ENCODE data around the gene SKOR2. TPM values are rescaled to one million over a fixed set of nuclear protein-coding genes. Genes with fewer than 3 reads are reported as not detected.

SKOR2 gene
- total and polyA plus RNA-seq, 2 donors (not counting 1 experiment from before 2014, with no cell fraction given): not detected

- H3K27me3 ChIP-seq (ENCODE audit: control insufficient read depth, insufficient read depth, low read length): no peaks in the 10 kb centered on the region
- no peaks in the 10 kb centered on the region for H3K36me3 ChIP-seq (ENCODE audit: control insufficient read depth, insufficient read depth, low read length)
- no peaks in the 10 kb centered on the region for H3K9me3 ChIP-seq (ENCODE audit: control insufficient read depth, insufficient read depth, low read depth, low read length)
- no peak for DNase-seq (ENCODE audit: low read depth in 2 of 2)
- H3K9ac ChIP-seq (ENCODE audit: insufficient read depth, low read length): no peak overlapping the region
- no peak overlapping the region for H2AFZ ChIP-seq (ENCODE audit: low read length)
- H3K27ac ChIP-seq (ENCODE audit: insufficient read depth, low read length): no peak overlapping the region
- no peak overlapping the region for H3K4me3 ChIP-seq (replicated peaks in 1 of 4; ENCODE audit: control extremely low read depth in 1 of 4, insufficient read depth in 1 of 4, low read depth in 3 of 4, low read length in 4 of 4)
- no peak overlapping the region for H3K4me2 ChIP-seq (ENCODE audit: extremely low read depth, insufficient read depth, low read length)
- peaks cover 2% of the 10 kb centered on the region for H3K4me1 ChIP-seq (ENCODE audit: control insufficient read depth, extremely low read depth, insufficient read depth, low read length)
- TF ChIP-seq CTCF (conservative IDR thresholded peaks at IDR 0.05 in 1 of 2, IDR thresholded peaks at IDR 0.05 in 1 of 2; ENCODE audit: low read depth in 1 of 2, low read length in 2 of 2): no peak
- TF ChIP-seq EZH2 (IDR thresholded peaks at IDR 0.05; ENCODE audit: low read length, missing control alignments): no peak
- H4K20me1 ChIP-seq (ENCODE audit: control insufficient read depth, extremely low read depth, insufficient read depth, low read length): no peaks in the 10 kb centered on the region
- peaks cover 72% of the 10 kb centered on the region for H3K79me2 ChIP-seq (ENCODE audit: control insufficient read depth, insufficient read depth, low read length)
These were observed 82.5 kb downstream of the SKOR2 start for GRCh38 chr18:47168913-47169312.

GRCh38 chr18:47168509-47168908, 83.0 kb downstream of the SKOR2 start:
- H3K79me2 ChIP-seq (ENCODE audit: control insufficient read depth, insufficient read depth, low read length): peaks cover 70% of the 10 kb centered on the region
- H3K4me3 ChIP-seq (replicated peaks in 1 of 4; ENCODE audit: control extremely low read depth in 1 of 4, insufficient read depth in 1 of 4, low read depth in 3 of 4, low read length in 4 of 4): no peak overlapping the region
- TF ChIP-seq CTCF (conservative IDR thresholded peaks at IDR 0.05 in 1 of 2, IDR thresholded peaks at IDR 0.05 in 1 of 2; ENCODE audit: low read depth in 1 of 2, low read length in 2 of 2): no peak
- no peak for TF ChIP-seq EZH2 (IDR thresholded peaks at IDR 0.05; ENCODE audit: low read length, missing control alignments)
- H3K27ac ChIP-seq (ENCODE audit: insufficient read depth, low read length): no peak overlapping the region
- no peak overlapping the region for H3K9ac ChIP-seq (ENCODE audit: insufficient read depth, low read length)
- peaks cover 2% of the 10 kb centered on the region for H3K4me1 ChIP-seq (ENCODE audit: control insufficient read depth, extremely low read depth, insufficient read depth, low read length)
- no peak overlapping the region for H3K4me2 ChIP-seq (ENCODE audit: extremely low read depth, insufficient read depth, low read length)
- no peaks in the 10 kb centered on the region for H3K36me3 ChIP-seq (ENCODE audit: control insufficient read depth, insufficient read depth, low read length)
- no peaks in the 10 kb centered on the region for H4K20me1 ChIP-seq (ENCODE audit: control insufficient read depth, extremely low read depth, insufficient read depth, low read length)
- DNase-seq (ENCODE audit: low read depth in 2 of 2): no peak
- no peaks in the 10 kb centered on the region for H3K27me3 ChIP-seq (ENCODE audit: control insufficient read depth, insufficient read depth, low read length)
- H3K9me3 ChIP-seq (ENCODE audit: control insufficient read depth, insufficient read depth, low read depth, low read length): no peaks in the 10 kb centered on the region
- H2AFZ ChIP-seq (ENCODE audit: low read length): no peak overlapping the region

GRCh38 chr18:47166294-47166693, 85.2 kb downstream of the SKOR2 start:
- no peak overlapping the region for H3K9ac ChIP-seq (ENCODE audit: insufficient read depth, low read length)
- H3K27me3 ChIP-seq (ENCODE audit: control insufficient read depth, insufficient read depth, low read length): no peaks in the 10 kb centered on the region
- H3K79me2 ChIP-seq (ENCODE audit: control insufficient read depth, insufficient read depth, low read length): peaks cover 66% of the 10 kb centered on the region
- no peaks in the 10 kb centered on the region for H3K9me3 ChIP-seq (ENCODE audit: control insufficient read depth, insufficient read depth, low read depth, low read length)
- H2AFZ ChIP-seq (ENCODE audit: low read length): no peak overlapping the region
- no peak for TF ChIP-seq EZH2 (IDR thresholded peaks at IDR 0.05; ENCODE audit: low read length, missing control alignments)
- TF ChIP-seq CTCF (conservative IDR thresholded peaks at IDR 0.05 in 1 of 2, IDR thresholded peaks at IDR 0.05 in 1 of 2; ENCODE audit: low read depth in 1 of 2, low read length in 2 of 2): no peak
- DNase-seq (ENCODE audit: low read depth in 2 of 2): no peak
- H3K4me2 ChIP-seq (ENCODE audit: extremely low read depth, insufficient read depth, low read length): no peak overlapping the region
- H3K4me3 ChIP-seq (replicated peaks in 1 of 4; ENCODE audit: control extremely low read depth in 1 of 4, insufficient read depth in 1 of 4, low read depth in 3 of 4, low read length in 4 of 4): no peak overlapping the region
- H3K27ac ChIP-seq (ENCODE audit: insufficient read depth, low read length): no peak overlapping the region
- peaks cover 2% of the 10 kb centered on the region for H3K4me1 ChIP-seq (ENCODE audit: control insufficient read depth, extremely low read depth, insufficient read depth, low read length)
- H3K36me3 ChIP-seq (ENCODE audit: control insufficient read depth, insufficient read depth, low read length): no peaks in the 10 kb centered on the region
- no peaks in the 10 kb centered on the region for H4K20me1 ChIP-seq (ENCODE audit: control insufficient read depth, extremely low read depth, insufficient read depth, low read length)

Data from fibroblast of lung (primary cell).